GM21360 (cell line): ENCODE results near the gene GRM4.

Source experiments
- ATAC-seq: cut with Tn5 transposase; IDR thresholded peaks from one replicate; pipeline ENCODE4 v1.9.1; 2021; ENCODE audit warnings: mild to moderate bottlenecking, moderate library complexity; ENCODE audit not compliant: unreplicated experiment

GRM4 gene

GRCh38 chr6:34086558-34086957 is 59.3 kb downstream of the GRM4 start:
- no peak for ATAC-seq

GRCh38 chr6:34085453-34086170 is 60.3 kb downstream of the GRM4 start:
- no peak for ATAC-seq

- no peak for ATAC-seq
Observed at GRCh38 chr6:34084591-34085290, 61.1 kb downstream of the GRM4 start.

GRCh38 chr6:34082864-34083626 is 62.8 kb downstream of the GRM4 start:
- no peak for ATAC-seq

- no peak for ATAC-seq
Observed at GRCh38 chr6:34082348-34082747, 63.5 kb downstream of the GRM4 start.

- no peak for ATAC-seq
Observed at GRCh38 chr6:34080357-34080756, 65.5 kb downstream of the GRM4 start.

GRCh38 chr6:34079899-34080298 is 66.0 kb downstream of the GRM4 start:
- no peak for ATAC-seq

- ATAC-seq = no peak
Observed at GRCh38 chr6:34075906-34076305, 70.0 kb downstream of the GRM4 start.

GRCh38 chr6:34074064-34074742 is 71.7 kb downstream of the GRM4 start:
- ATAC-seq = no peak

GRCh38 chr6:34073540-34073939 is 72.3 kb downstream of the GRM4 start:
- ATAC-seq = no peak

- ATAC-seq = no peak
Observed at GRCh38 chr6:34072727-34073126, 73.2 kb downstream of the GRM4 start.

GRCh38 chr6:34071884-34072379 is 74.0 kb downstream of the GRM4 start:
- no peak for ATAC-seq

- ATAC-seq = no peak
Observed at GRCh38 chr6:34071136-34071883, 74.6 kb downstream of the GRM4 start.

GRCh38 chr6:34070315-34071135 is 75.4 kb downstream of the GRM4 start:
- ATAC-seq = no peak

GRCh38 chr6:34068462-34069044 is 77.3 kb downstream of the GRM4 start:
- no peak for ATAC-seq

- ATAC-seq = no peak
Observed at GRCh38 chr6:34067814-34068213, 78.1 kb downstream of the GRM4 start.

- ATAC-seq = no peak
Observed at GRCh38 chr6:34066772-34067770, 78.8 kb downstream of the GRM4 start.

- no peak for ATAC-seq
Observed at GRCh38 chr6:34066218-34066571, 79.7 kb downstream of the GRM4 start.
